Neural progenitor cell (in vitro differentiated cells): ENCODE results near the gene IFRD1. TPM values are rescaled to one million over a fixed set of nuclear protein-coding genes. Genes with fewer than 3 reads are reported as not detected.

ENCODE experiments used
- DNase-seq: peaks from one replicate; pipeline ENCODE4 v3.0.0-alpha.2; 2016; ENCODE audit warnings: low spot score
- H2AFZ ChIP-seq: fragments of 200-600 bp; sonication (generic); replicated peaks from 2 replicates; pipeline ENCODE4 v1.6.1; 2016; ENCODE audit warnings: antibody characterized with exemption
- H3F3A ChIP-seq: fragments of 200-600 bp; sonication (generic); 2 replicates; pipeline ENCODE4 v1.6.1; 2016; ENCODE audit warnings: antibody characterized with exemption, low read depth
- H3K27ac ChIP-seq: fragments of 200-600 bp; sonication (generic); 2 replicates; pipeline ENCODE4 v1.5.1; 2016; ENCODE audit warnings: mild to moderate bottlenecking
- H3K27me3 ChIP-seq: fragments of 200-600 bp; sonication (generic); 2 replicates; pipeline ENCODE4 v1.6.1; 2016; ENCODE audit warnings: mild to moderate bottlenecking, moderate library complexity
- H3K36me3 ChIP-seq: fragments of 200-600 bp; sonication (generic); 2 replicates; pipeline ENCODE4 v1.5.1; 2016
- H3K4me1 ChIP-seq: fragments of 200-600 bp; sonication (generic); 2 replicates; pipeline ENCODE4 v1.6.1; 2016; ENCODE audit warnings: mixed run types
- H3K4me2 ChIP-seq: fragments of 200-600 bp; sonication (generic); 2 replicates; pipeline ENCODE4 v1.6.1; 2016
- H3K4me3 ChIP-seq: fragments of 200-600 bp; sonication (generic); 2 replicates; pipeline ENCODE4 v1.5.1; 2016
- H3K79me2 ChIP-seq: fragments of 200-600 bp; sonication (generic); 2 replicates; pipeline ENCODE4 v1.6.1; 2016; ENCODE audit warnings: low read depth
- H3K9ac ChIP-seq: fragments of 200-600 bp; sonication (generic); 2 replicates; pipeline ENCODE4 v1.6.1; 2016
- H3K9me3 ChIP-seq: fragments of 200-600 bp; sonication (generic); 2 replicates; pipeline ENCODE4 v1.5.1; 2016; ENCODE audit warnings: low read depth
- H4K20me1 ChIP-seq: fragments of 200-600 bp; sonication (generic); 2 replicates; pipeline ENCODE4 v1.6.1; 2016; ENCODE audit warnings: low read depth
- H3K27ac Mint-ChIP-seq: 3 replicates; pipeline ENCODE4 v1.8.0; 2021; ENCODE audit warnings: mixed read lengths
- H3K27me3 Mint-ChIP-seq: 2 replicates; pipeline ENCODE4 v1.8.0; 2022; ENCODE audit warnings: low read depth, mild to moderate bottlenecking, inconsistent platforms, moderate library complexity, mixed read lengths; ENCODE audit not compliant: insufficient read depth
- H3K36me3 Mint-ChIP-seq: 3 replicates; pipeline ENCODE4 v1.8.0; 2021; ENCODE audit warnings: mixed read lengths
- H3K4me1 Mint-ChIP-seq: 3 replicates; pipeline ENCODE4 v1.8.0; 2021; ENCODE audit warnings: mixed read lengths
- H3K4me3 Mint-ChIP-seq: 3 replicates; pipeline ENCODE4 v1.8.0; 2021; ENCODE audit warnings: mild to moderate bottlenecking, moderate library complexity, mixed read lengths
- H3K9me3 Mint-ChIP-seq: 3 replicates; pipeline ENCODE4 v1.8.0; 2020; ENCODE audit warnings: mixed read lengths
- CTCF ChIP-seq: fragments of 200-600 bp; sonication (generic); IDR thresholded peaks from 2 replicates; pipeline ENCODE4 v1.5.1; 2017; ENCODE audit warnings: antibody characterized with exemption, mild to moderate bottlenecking
- EZH2 ChIP-seq: fragments of 200-600 bp; sonication (generic); IDR thresholded peaks from 2 replicates; pipeline ENCODE4 v1.6.1; 2017; ENCODE audit warnings: antibody characterized with exemption, mild to moderate bottlenecking, moderate library complexity
- EZH2phosphoT487 ChIP-seq: fragments of 200-600 bp; sonication (generic); IDR thresholded peaks from 2 replicates; pipeline ENCODE4 v1.6.1; 2017; ENCODE audit warnings: antibody characterized with exemption
- total RNA-seq: library from RNA; depleted of rRNA; stranded (reverse); fragments of >200 nt; gene quantifications from 2 replicates; pipeline ENCODE4 v1.2.3, GENCODE V29; 2015; ENCODE audit warnings: low replicate concordance

The IFRD1 gene
- total RNA-seq, 1 donor from 2014 or later, result 110 TPM

GRCh38 chr7:112430649-112431048 lies 19.6 kb upstream of the IFRD1 start:
- no peaks in the 10 kb centered on the region for H3K4me1 ChIP-seq
- no peaks in the 10 kb centered on the region for H3K9me3 ChIP-seq
- Mint-ChIP-seq H3K9me3 (peaks cover 6% of the 10 kb centered on the region), H3K36me3 (no peaks in the 10 kb centered on the region), H3K27ac (no peak overlapping the region), H3K27me3 (peaks cover 4% of the 10 kb centered on the region), H3K4me1 (peaks cover 11% of the 10 kb centered on the region), H3K4me3 (no peak overlapping the region)
- no peaks in the 10 kb centered on the region for H3K27me3 ChIP-seq
- H3K27ac ChIP-seq, result no peak overlapping the region
- no peaks in the 10 kb centered on the region for H3K79me2 ChIP-seq
- H2AFZ ChIP-seq, result no peak overlapping the region
- H3K4me3 ChIP-seq, result no peak overlapping the region
- no peaks in the 10 kb centered on the region for H4K20me1 ChIP-seq
- H3K36me3 ChIP-seq, result no peaks in the 10 kb centered on the region
- H3K4me2 ChIP-seq, result no peak overlapping the region
- H3K9ac ChIP-seq, result no peak overlapping the region
- no peaks in the 10 kb centered on the region for H3F3A ChIP-seq
- TF ChIP-seq CTCF (no peak), EZH2phosphoT487 (no peak), EZH2 (no peak)
- no peak for DNase-seq

- H3K4me3 ChIP-seq, result no peak overlapping the region
- no peak overlapping the region for H3K27ac ChIP-seq
- Mint-ChIP-seq H3K4me3 (no peak overlapping the region), H3K9me3 (peaks cover 6% of the 10 kb centered on the region), H3K4me1 (peaks cover 14% of the 10 kb centered on the region), H3K27ac (no peak overlapping the region), H3K27me3 (peaks cover 2% of the 10 kb centered on the region), H3K36me3 (no peaks in the 10 kb centered on the region)
- H3K27me3 ChIP-seq, result no peaks in the 10 kb centered on the region
- no peak overlapping the region for H2AFZ ChIP-seq
- H3K9ac ChIP-seq, result no peak overlapping the region
- no peaks in the 10 kb centered on the region for H4K20me1 ChIP-seq
- H3K79me2 ChIP-seq, result no peaks in the 10 kb centered on the region
- H3K9me3 ChIP-seq, result no peaks in the 10 kb centered on the region
- no peak for DNase-seq
- H3K4me2 ChIP-seq, result no peak overlapping the region
- no peaks in the 10 kb centered on the region for H3K4me1 ChIP-seq
- H3K36me3 ChIP-seq, result no peaks in the 10 kb centered on the region
- no peaks in the 10 kb centered on the region for H3F3A ChIP-seq
- TF ChIP-seq EZH2phosphoT487 (no peak), EZH2 (no peak), CTCF (no peak)
Observed at GRCh38 chr7:112431803-112432202, 18.5 kb upstream of the IFRD1 start.

GRCh38 chr7:112433289-112433688 lies 17.0 kb upstream of the IFRD1 start:
- Histone ChIP-seq H3K4me2 (no peak overlapping the region), H3K79me2 (no peaks in the 10 kb centered on the region), H3K36me3 (no peaks in the 10 kb centered on the region), H3K27me3 (no peaks in the 10 kb centered on the region), H3K9me3 (no peaks in the 10 kb centered on the region), H2AFZ (no peak overlapping the region), H3K4me1 (no peaks in the 10 kb centered on the region), H3K4me3 (no peak overlapping the region), H3K9ac (no peak overlapping the region), H3F3A (no peaks in the 10 kb centered on the region), H4K20me1 (no peaks in the 10 kb centered on the region), H3K27ac (no peak overlapping the region)
- Mint-ChIP-seq H3K4me1 (peaks cover 14% of the 10 kb centered on the region), H3K36me3 (no peaks in the 10 kb centered on the region), H3K27ac (no peak overlapping the region), H3K9me3 (peaks cover 6% of the 10 kb centered on the region), H3K27me3 (peaks cover 2% of the 10 kb centered on the region), H3K4me3 (no peak overlapping the region)
- no peak for DNase-seq
- TF ChIP-seq CTCF (no peak), EZH2 (no peak), EZH2phosphoT487 (no peak)

GRCh38 chr7:112437072-112437471 lies 13.2 kb upstream of the IFRD1 start:
- H3K4me2 ChIP-seq, result no peak overlapping the region
- H3K4me3 ChIP-seq, result no peak overlapping the region
- H3K4me1 ChIP-seq, result no peaks in the 10 kb centered on the region
- H3K4me1 Mint-ChIP-seq, result peaks cover 14% of the 10 kb centered on the region
- H3K79me2 ChIP-seq, result no peaks in the 10 kb centered on the region
- H3K9me3 ChIP-seq, result no peaks in the 10 kb centered on the region
- H3K4me3 Mint-ChIP-seq, result no peak overlapping the region
- H3F3A ChIP-seq, result no peaks in the 10 kb centered on the region
- TF ChIP-seq CTCF (no peak), EZH2phosphoT487 (no peak), EZH2 (no peak)
- no peak overlapping the region for H2AFZ ChIP-seq
- H3K9me3 Mint-ChIP-seq, result peaks cover 6% of the 10 kb centered on the region
- no peak overlapping the region for H3K27ac Mint-ChIP-seq
- H3K27me3 Mint-ChIP-seq, result peaks cover 2% of the 10 kb centered on the region
- no peak for DNase-seq
- H3K9ac ChIP-seq, result no peak overlapping the region
- H3K36me3 ChIP-seq, result no peaks in the 10 kb centered on the region
- no peaks in the 10 kb centered on the region for H3K36me3 Mint-ChIP-seq
- no peak overlapping the region for H3K27ac ChIP-seq
- H3K27me3 ChIP-seq, result no peaks in the 10 kb centered on the region
- H4K20me1 ChIP-seq, result no peaks in the 10 kb centered on the region
